Measurements from ENCODE around the gene TSTD1.
A peak's percentile ranks its signal among the peaks of the same experiment; 100 is the strongest.

The TSTD1 gene

GRCh38 chr1:161001525-161001924 is 37.2 kb downstream of the TSTD1 start:
- no CpG with 5 or more reads among the region's 5 CpGs for WGBS (ENCODE audit: extremely low coverage, insufficient coverage, insufficient read length)
- no peak overlapping the region for H3K9ac ChIP-seq (ENCODE audit: low read length)

GRCh38 chr1:161000736-161001480 is 37.9 kb downstream of the TSTD1 start:
- peaks cover 14% of the 10 kb centered on the region for H3K79me2 ChIP-seq (ENCODE audit: control insufficient read depth, insufficient read depth, low read length, poor library complexity)
- peaks cover 5 to 12% of the 10 kb centered on the region in 2 experiments for H3K4me1 ChIP-seq (ENCODE audit: control insufficient read depth in 1 of 2, insufficient read depth in 2 of 2, low read length in 2 of 2)
- no peak for DNase-seq
- H4K91ac ChIP-seq (ENCODE audit: low read depth, low read length): no peak overlapping the region
- no peak overlapping the region for H3K27ac ChIP-seq (ENCODE audit: low read depth, low read length)
- no peak overlapping the region for H3K4me2 ChIP-seq (ENCODE audit: low read length)
- no peak overlapping the region for H2AK5ac ChIP-seq (ENCODE audit: low read length)
- no CpG with 5 or more reads among the region's 11 CpGs for WGBS (ENCODE audit: extremely low coverage, insufficient coverage, insufficient read length)
- H3K18ac ChIP-seq (ENCODE audit: low read length): peak overlapping the region; percentile 33
- no peak overlapping the region for H4K8ac ChIP-seq (ENCODE audit: low read depth, low read length)
- H2AFZ ChIP-seq (ENCODE audit: insufficient read depth, low read length, poor library complexity): no peak overlapping the region
- no peak overlapping the region for H2BK120ac ChIP-seq (ENCODE audit: insufficient read depth, low read length, poor library complexity)
- H3K14ac ChIP-seq (ENCODE audit: low read length): no peak overlapping the region
- peaks cover 37 to 47% of the 10 kb centered on the region in 2 experiments for H3K36me3 ChIP-seq (ENCODE audit: control insufficient read depth in 1 of 2, insufficient read depth in 2 of 2, low read length in 2 of 2)
- no peaks in the 10 kb centered on the region for H3K9me3 ChIP-seq (ENCODE audit: insufficient read depth, low read depth, low read length)
- peak overlapping the region; percentile 14 for H3K9ac ChIP-seq (ENCODE audit: low read length)
- no peak overlapping the region for H3K4me3 ChIP-seq (ENCODE audit: low read depth, low read length)
- H2BK5ac ChIP-seq (ENCODE audit: low read depth, low read length, poor library complexity): no peak overlapping the region
- no peak overlapping the region for H4K12ac ChIP-seq (ENCODE audit: low read depth, low read length)
- H2BK12ac ChIP-seq (ENCODE audit: low read length): no peak overlapping the region
- H3K23ac ChIP-seq (ENCODE audit: low read length): no peak overlapping the region
- no peaks in the 10 kb centered on the region for H3K27me3 ChIP-seq (ENCODE audit: insufficient read depth, low read length)
- H3K4ac ChIP-seq (ENCODE audit: low read depth, low read length): no peak overlapping the region
- no peaks in the 10 kb centered on the region for H3K79me1 ChIP-seq (ENCODE audit: low read length)

More at GRCh38 chr1:161001525-161001924, 37.2 kb downstream of the TSTD1 start:
- Histone ChIP-seq H2AK5ac (ENCODE audit: low read length) (no peak overlapping the region), H3K4me1 (ENCODE audit: control insufficient read depth in 1 of 2, insufficient read depth in 2 of 2, low read length in 2 of 2) (peaks cover 5 to 17% of the 10 kb centered on the region in 2 experiments), H3K36me3 (ENCODE audit: control insufficient read depth in 1 of 2, insufficient read depth in 2 of 2, low read length in 2 of 2) (peaks cover 39 to 49% of the 10 kb centered on the region in 2 experiments), H3K4me2 (ENCODE audit: low read length) (no peak overlapping the region), H3K27me3 (ENCODE audit: insufficient read depth, low read length) (no peaks in the 10 kb centered on the region), H2BK5ac (ENCODE audit: low read depth, low read length, poor library complexity) (no peak overlapping the region), H3K4me3 (ENCODE audit: low read depth, low read length) (no peak overlapping the region), H4K8ac (ENCODE audit: low read depth, low read length) (no peak overlapping the region), H2AFZ (ENCODE audit: insufficient read depth, low read length, poor library complexity) (no peak overlapping the region), H3K79me2 (ENCODE audit: control insufficient read depth, insufficient read depth, low read length, poor library complexity) (peaks cover 17% of the 10 kb centered on the region), H4K91ac (ENCODE audit: low read depth, low read length) (no peak overlapping the region), H3K4ac (ENCODE audit: low read depth, low read length) (no peak overlapping the region), H3K18ac (ENCODE audit: low read length) (no peak overlapping the region), H3K79me1 (ENCODE audit: low read length) (no peaks in the 10 kb centered on the region), H2BK12ac (ENCODE audit: low read length) (no peak overlapping the region), H3K23ac (ENCODE audit: low read length) (no peak overlapping the region), H4K12ac (ENCODE audit: low read depth, low read length) (no peak overlapping the region), H3K27ac (ENCODE audit: low read depth, low read length) (no peak overlapping the region), H2BK120ac (ENCODE audit: insufficient read depth, low read length, poor library complexity) (no peak overlapping the region), H3K9me3 (ENCODE audit: insufficient read depth, low read depth, low read length) (no peaks in the 10 kb centered on the region), H3K14ac (ENCODE audit: low read length) (no peak overlapping the region)
- no peak for DNase-seq

GRCh38 chr1:160999376-160999775 is 39.4 kb downstream of the TSTD1 start:
- no peak overlapping the region for H3K23ac ChIP-seq (ENCODE audit: low read length)
- H2AK5ac ChIP-seq (ENCODE audit: low read length): no peak overlapping the region
- H2BK12ac ChIP-seq (ENCODE audit: low read length): no peak overlapping the region
- peaks cover 5 to 7% of the 10 kb centered on the region in 2 experiments for H3K4me1 ChIP-seq (ENCODE audit: control insufficient read depth in 1 of 2, insufficient read depth in 2 of 2, low read length in 2 of 2)
- H3K14ac ChIP-seq (ENCODE audit: low read length): no peak overlapping the region
- H3K27ac ChIP-seq (ENCODE audit: low read depth, low read length): no peak overlapping the region
- no peak overlapping the region for H3K9ac ChIP-seq (ENCODE audit: low read length)
- H3K79me1 ChIP-seq (ENCODE audit: low read length): no peaks in the 10 kb centered on the region
- H3K4me3 ChIP-seq (ENCODE audit: low read depth, low read length): no peak overlapping the region
- no CpG with 5 or more reads among the region's 5 CpGs for WGBS (ENCODE audit: extremely low coverage, insufficient coverage, insufficient read length)
- H3K79me2 ChIP-seq (ENCODE audit: control insufficient read depth, insufficient read depth, low read length, poor library complexity): peaks cover 4% of the 10 kb centered on the region
- no peak overlapping the region for H2BK120ac ChIP-seq (ENCODE audit: insufficient read depth, low read length, poor library complexity)
- no peak overlapping the region for H3K4ac ChIP-seq (ENCODE audit: low read depth, low read length)
- no peak overlapping the region for H4K91ac ChIP-seq (ENCODE audit: low read depth, low read length)
- H3K18ac ChIP-seq (ENCODE audit: low read length): no peak overlapping the region
- no peak overlapping the region for H2BK5ac ChIP-seq (ENCODE audit: low read depth, low read length, poor library complexity)
- H3K27me3 ChIP-seq (ENCODE audit: insufficient read depth, low read length): no peaks in the 10 kb centered on the region
- DNase-seq: no peak
- H4K8ac ChIP-seq (ENCODE audit: low read depth, low read length): no peak overlapping the region
- peaks cover 37 to 49% of the 10 kb centered on the region in 2 experiments for H3K36me3 ChIP-seq (ENCODE audit: control insufficient read depth in 1 of 2, insufficient read depth in 2 of 2, low read length in 2 of 2)
- no peaks in the 10 kb centered on the region for H3K9me3 ChIP-seq (ENCODE audit: insufficient read depth, low read depth, low read length)
- H2AFZ ChIP-seq (ENCODE audit: insufficient read depth, low read length, poor library complexity): no peak overlapping the region
- no peak overlapping the region for H3K4me2 ChIP-seq (ENCODE audit: low read length)
- H4K12ac ChIP-seq (ENCODE audit: low read depth, low read length): no peak overlapping the region

GRCh38 chr1:160997323-160998038 is 41.3 kb downstream of the TSTD1 start:
- no CpG with 5 or more reads among the region's 1 CpG for WGBS (ENCODE audit: extremely low coverage, insufficient coverage, insufficient read length)

More at GRCh38 chr1:160997323-160998038, 41.3 kb downstream of the TSTD1 start:
- no peak overlapping the region for H3K14ac ChIP-seq (ENCODE audit: low read length)
- H3K4ac ChIP-seq (ENCODE audit: low read depth, low read length): no peak overlapping the region
- no peak overlapping the region for H2BK120ac ChIP-seq (ENCODE audit: insufficient read depth, low read length, poor library complexity)
- H3K79me2 ChIP-seq (ENCODE audit: control insufficient read depth, insufficient read depth, low read length, poor library complexity): no peaks in the 10 kb centered on the region
- peak; percentile 69 for DNase-seq
- H2AK5ac ChIP-seq (ENCODE audit: low read length): no peak overlapping the region
- no peak overlapping the region for H2BK5ac ChIP-seq (ENCODE audit: low read depth, low read length, poor library complexity)
- H3K27me3 ChIP-seq (ENCODE audit: insufficient read depth, low read length): no peaks in the 10 kb centered on the region
- H3K18ac ChIP-seq (ENCODE audit: low read length): no peak overlapping the region
- H3K9me3 ChIP-seq (ENCODE audit: insufficient read depth, low read depth, low read length): no peaks in the 10 kb centered on the region
- no peaks in the 10 kb centered on the region for H3K79me1 ChIP-seq (ENCODE audit: low read length)
- no peak overlapping the region for H3K23ac ChIP-seq (ENCODE audit: low read length)
- no peak overlapping the region for H3K4me2 ChIP-seq (ENCODE audit: low read length)
- no peak overlapping the region for H4K8ac ChIP-seq (ENCODE audit: low read depth, low read length)
- peaks cover 5 to 7% of the 10 kb centered on the region in 2 experiments for H3K4me1 ChIP-seq (ENCODE audit: control insufficient read depth in 1 of 2, insufficient read depth in 2 of 2, low read length in 2 of 2)
- H3K36me3 ChIP-seq (ENCODE audit: control insufficient read depth in 1 of 2, insufficient read depth in 2 of 2, low read length in 2 of 2): peaks cover 37 to 49% of the 10 kb centered on the region in 2 experiments
- no peak overlapping the region for H4K91ac ChIP-seq (ENCODE audit: low read depth, low read length)
- no peak overlapping the region for H2AFZ ChIP-seq (ENCODE audit: insufficient read depth, low read length, poor library complexity)
- H3K4me3 ChIP-seq (ENCODE audit: low read depth, low read length): no peak overlapping the region
- H3K27ac ChIP-seq (ENCODE audit: low read depth, low read length): peak overlapping the region; percentile 55
- H3K9ac ChIP-seq (ENCODE audit: low read length): no peak overlapping the region
- peak overlapping the region; percentile 10 for H2BK12ac ChIP-seq (ENCODE audit: low read length)
- no peak overlapping the region for H4K12ac ChIP-seq (ENCODE audit: low read depth, low read length)
